H9 (cell line): Measurements from ENCODE around the gene KAZN. TPM values are rescaled to one million over a fixed set of nuclear protein-coding genes. Genes with fewer than 3 reads are reported as not detected.

Source experiments
- DNase-seq: peaks from one replicate; pipeline ENCODE4 v3.0.0-alpha.2; 2017
- H2AFZ ChIP-seq: one replicate; pipeline ENCODE4 v1.6.1; 2013; ENCODE audit warnings: mild to moderate bottlenecking, low read length, control low read depth, moderate library complexity
- H2AK5ac ChIP-seq: 2 replicates; pipeline ENCODE4 v1.6.1; 2013; ENCODE audit warnings: low read length, control low read depth, mixed read lengths; ENCODE audit not compliant: insufficient read length
- H2BK120ac ChIP-seq: one replicate; pipeline ENCODE4 v1.6.1; 2013; ENCODE audit warnings: low read depth, mild to moderate bottlenecking, low read length, control low read depth, inconsistent platforms; ENCODE audit not compliant: poor library complexity, severe bottlenecking
- H2BK12ac ChIP-seq: 2 replicates; pipeline ENCODE4 v1.6.1; 2013; ENCODE audit warnings: low read length, control low read depth, mixed read lengths, low read depth; ENCODE audit not compliant: insufficient read length
- H2BK15ac ChIP-seq: 2 replicates; pipeline ENCODE4 v1.6.1; 2013; ENCODE audit warnings: low read depth, low read length, control low read depth
- H2BK20ac ChIP-seq: one replicate; pipeline ENCODE4 v1.6.1; 2013; ENCODE audit warnings: low read depth, mild to moderate bottlenecking, low read length, control low read depth, inconsistent platforms; ENCODE audit not compliant: poor library complexity, severe bottlenecking
- H2BK5ac ChIP-seq: 2 replicates; pipeline ENCODE4 v1.6.1; 2013; ENCODE audit warnings: low read length, control low read depth, mixed read lengths; ENCODE audit not compliant: insufficient read length
- H3K14ac ChIP-seq: 2 replicates; pipeline ENCODE4 v1.6.1; 2013; ENCODE audit warnings: low read length, control low read depth; ENCODE audit not compliant: insufficient read depth
- H3K18ac ChIP-seq: 2 replicates; pipeline ENCODE4 v1.6.1; 2013; ENCODE audit warnings: low read depth, mild to moderate bottlenecking, mixed read lengths, low read length, control low read depth; ENCODE audit not compliant: insufficient read length
- H3K23ac ChIP-seq: 2 replicates; pipeline ENCODE4 v1.6.1; 2013; ENCODE audit warnings: low read length, control low read depth, mixed read lengths, low read depth; ENCODE audit not compliant: insufficient read length
- H3K23me2 ChIP-seq: 2 replicates; pipeline ENCODE4 v1.6.1; 2013; ENCODE audit warnings: low read depth, mild to moderate bottlenecking, mixed read lengths, low read length, control low read depth; ENCODE audit not compliant: insufficient read length, poor library complexity, severe bottlenecking
- H3K27ac ChIP-seq: 2 replicates; pipeline ENCODE4 v1.5.1; 2013; ENCODE audit warnings: low read length, control low read depth, mixed read lengths, low read depth; ENCODE audit not compliant: insufficient read length
- H3K27me3 ChIP-seq: 2 replicates; pipeline ENCODE4 v1.6.1; 2013; ENCODE audit warnings: low read length, control low read depth, inconsistent platforms; ENCODE audit not compliant: insufficient read depth
- H3K4ac ChIP-seq: 2 replicates; pipeline ENCODE4 v1.6.1; 2013; ENCODE audit warnings: low read depth, mild to moderate bottlenecking, control low read depth, inconsistent platforms, low read length, moderate library complexity
- H3K4me1 ChIP-seq: 2 replicates; pipeline ENCODE4 v1.6.1; 2013; ENCODE audit warnings: low read length, control low read depth, inconsistent platforms; ENCODE audit not compliant: insufficient read depth
- H3K4me2 ChIP-seq: 2 replicates; pipeline ENCODE4 v1.6.1; 2013; ENCODE audit warnings: low read length, control low read depth, mixed read lengths; ENCODE audit not compliant: insufficient read length, insufficient read depth
- H3K56ac ChIP-seq: 2 replicates; pipeline ENCODE4 v1.6.1; 2013; ENCODE audit warnings: low read depth, mild to moderate bottlenecking, mixed read lengths, low read length, control low read depth; ENCODE audit not compliant: insufficient read length
- H3K79me1 ChIP-seq: 2 replicates; pipeline ENCODE4 v1.6.1; 2013; ENCODE audit warnings: low read depth, mild to moderate bottlenecking, moderate library complexity, low read length, control low read depth, inconsistent platforms; ENCODE audit not compliant: insufficient read depth, poor library complexity, severe bottlenecking
- H3K79me2 ChIP-seq: 2 replicates; pipeline ENCODE4 v1.6.1; 2013; ENCODE audit warnings: low read length, control low read depth, inconsistent platforms; ENCODE audit not compliant: insufficient read depth
- H3K9ac ChIP-seq: 2 replicates; pipeline ENCODE4 v1.6.1; 2013; ENCODE audit warnings: low read length, control low read depth, mixed read lengths; ENCODE audit not compliant: insufficient read length; ENCODE audit errors: extremely low read depth
- H3K9me3 ChIP-seq: one replicate; pipeline ENCODE4 v1.6.1; 2013; ENCODE audit warnings: low read depth, low read length, inconsistent platforms; ENCODE audit not compliant: control insufficient read depth
- H3T11ph ChIP-seq: one replicate; pipeline ENCODE4 v1.6.1; 2013; ENCODE audit warnings: mild to moderate bottlenecking, low read length, control low read depth, inconsistent platforms
- H4K20me1 ChIP-seq: one replicate; pipeline ENCODE4 v1.6.1; 2013; ENCODE audit not compliant: control insufficient read depth, insufficient read length, insufficient read depth
- H4K5ac ChIP-seq: 2 replicates; pipeline ENCODE4 v1.6.1; 2013; ENCODE audit warnings: low read depth, mild to moderate bottlenecking, mixed read lengths, low read length, control low read depth; ENCODE audit not compliant: insufficient read length
- H4K8ac ChIP-seq: replicated peaks from 2 replicates; pipeline ENCODE4 v1.6.1; 2013; ENCODE audit warnings: low read length, control low read depth, mixed read lengths, low read depth; ENCODE audit not compliant: insufficient read length
- H4K91ac ChIP-seq: 2 replicates; pipeline ENCODE4 v1.6.1; 2013; ENCODE audit warnings: low read depth, mild to moderate bottlenecking, moderate library complexity, mixed read lengths, low read length, control low read depth; ENCODE audit not compliant: insufficient read length
- H3K27ac Mint-ChIP-seq, 3 experiments: 2 replicates in 2 of 3; 3 replicates in 1 of 3; pipeline ENCODE4 v1.8.0; 2020 to 2021; ENCODE audit warnings: mixed read lengths in 3 of 3, mild to moderate bottlenecking in 1 of 3, moderate library complexity in 1 of 3
- H3K27me3 Mint-ChIP-seq: 2 replicates; pipeline ENCODE4 v1.8.0; 2021; ENCODE audit warnings: low read depth, mild to moderate bottlenecking, moderate library complexity, mixed read lengths
- H3K36me3 Mint-ChIP-seq, 3 experiments: 2 replicates in 2 of 3; 3 replicates in 1 of 3; pipeline ENCODE4 v1.8.0; 2020 to 2021; ENCODE audit warnings: low read depth in 3 of 3, mixed read lengths in 3 of 3; ENCODE audit not compliant: insufficient read depth in 1 of 3
- H3K4me1 Mint-ChIP-seq, 2 experiments: 2 replicates each; pipeline ENCODE4 v1.8.0; 2020; ENCODE audit warnings: mixed read lengths in 2 of 2
- H3K4me3 Mint-ChIP-seq, 2 experiments: 2 replicates in 1 of 2; 3 replicates in 1 of 2; pipeline ENCODE4 v1.8.0; 2020 to 2021; ENCODE audit warnings: mild to moderate bottlenecking in 2 of 2, mixed read lengths in 2 of 2, moderate library complexity in 1 of 2
- H3K9me3 Mint-ChIP-seq, 2 experiments: 2 replicates in 1 of 2; 3 replicates in 1 of 2; pipeline ENCODE4 v1.8.0; 2020; ENCODE audit warnings: mild to moderate bottlenecking in 2 of 2, mixed read lengths in 2 of 2, moderate library complexity in 1 of 2
- CTCF ChIP-seq: fragments of 200-600 bp; sonication (generic); conservative IDR thresholded peaks from 3 replicates; pipeline ENCODE4 v1.8.0; 2021; ENCODE audit warnings: antibody characterized with exemption, mild to moderate bottlenecking
- WGBS: extraction: QIAGEN DNeasy Blood & Tissue Kit; methylation state at CpG from one replicate; pipeline ENCODE4 v1.1.7; 2013; ENCODE audit warnings: missing lambda C conversion rate, low lambda C conversion rate, mixed read lengths; ENCODE audit not compliant: insufficient read length; ENCODE audit errors: extremely low coverage; 5-methylcytosine and 5-hydroxymethylcytosine counted together
- total RNA-seq: library from RNA; stranded (reverse); gene quantifications from 2 replicates; pipeline ENCODE4 v1.2.1, GENCODE V29; 2021

The KAZN gene
- total RNA-seq, 1 experiment from 2014 or later, result 7.6 TPM

GRCh38 chr1:14872762-14873161 is 274.3 kb downstream of the KAZN start:
- no peaks in the 10 kb centered on the region for H3K79me1 ChIP-seq
- no peak overlapping the region for H3K4me2 ChIP-seq
- Mint-ChIP-seq H3K9me3 (no peaks in the 10 kb centered on the region), H3K4me3 (no peak overlapping the region), H3K36me3 (no peaks in the 10 kb centered on the region), H3K27ac (no peak overlapping the region), H3K4me1 (peaks cover 25 to 26% of the 10 kb centered on the region in 2 experiments), H3K27me3 (no peaks in the 10 kb centered on the region; the same call in none of the 2 replicates)
- H3K9me3 ChIP-seq, result no peaks in the 10 kb centered on the region
- WGBS, result no CpG with 5 or more reads among the region's 3 CpGs
- H3K18ac ChIP-seq, result no peak overlapping the region
- no peak overlapping the region for H4K5ac ChIP-seq
- no peak overlapping the region for H3K27ac ChIP-seq
- H3K9ac ChIP-seq, result no peak overlapping the region
- no peak overlapping the region for H4K91ac ChIP-seq
- H2BK5ac ChIP-seq, result no peak overlapping the region
- H3K4me1 ChIP-seq, result peaks cover 10% of the 10 kb centered on the region; the same call in 1 of the 2 replicates
- H3K14ac ChIP-seq, result no peak overlapping the region
- no peaks in the 10 kb centered on the region for H4K20me1 ChIP-seq
- H4K8ac ChIP-seq, result no peak overlapping the region
- no peak overlapping the region for H3T11ph ChIP-seq
- no peak overlapping the region for H3K4ac ChIP-seq
- H2BK12ac ChIP-seq, result no peak overlapping the region
- H2BK120ac ChIP-seq, result no peak overlapping the region
- H2BK15ac ChIP-seq, result no peak overlapping the region
- no peak overlapping the region for H2AFZ ChIP-seq
- no peak for DNase-seq
- no peaks in the 10 kb centered on the region for H3K79me2 ChIP-seq
- no peak overlapping the region for H2BK20ac ChIP-seq
- H2AK5ac ChIP-seq, result no peak overlapping the region
- no peaks in the 10 kb centered on the region for H3K27me3 ChIP-seq
- H3K56ac ChIP-seq, result no peak overlapping the region
- H3K23ac ChIP-seq, result no peak overlapping the region
- TF ChIP-seq CTCF, result no peak
- H3K23me2 ChIP-seq, result no peaks in the 10 kb centered on the region
